ENCODE results near the gene UNC13A. TPM values are rescaled to one million over a fixed set of nuclear protein-coding genes. Genes with fewer than 3 reads are reported as not detected.

The UNC13A gene
- total and polyA plus RNA-seq, 2 of the 13 experiments (the other 11 are each of a cell fraction or from before 2014, with no cell fraction given): 0.11 to 0.45 TPM

DNA sequence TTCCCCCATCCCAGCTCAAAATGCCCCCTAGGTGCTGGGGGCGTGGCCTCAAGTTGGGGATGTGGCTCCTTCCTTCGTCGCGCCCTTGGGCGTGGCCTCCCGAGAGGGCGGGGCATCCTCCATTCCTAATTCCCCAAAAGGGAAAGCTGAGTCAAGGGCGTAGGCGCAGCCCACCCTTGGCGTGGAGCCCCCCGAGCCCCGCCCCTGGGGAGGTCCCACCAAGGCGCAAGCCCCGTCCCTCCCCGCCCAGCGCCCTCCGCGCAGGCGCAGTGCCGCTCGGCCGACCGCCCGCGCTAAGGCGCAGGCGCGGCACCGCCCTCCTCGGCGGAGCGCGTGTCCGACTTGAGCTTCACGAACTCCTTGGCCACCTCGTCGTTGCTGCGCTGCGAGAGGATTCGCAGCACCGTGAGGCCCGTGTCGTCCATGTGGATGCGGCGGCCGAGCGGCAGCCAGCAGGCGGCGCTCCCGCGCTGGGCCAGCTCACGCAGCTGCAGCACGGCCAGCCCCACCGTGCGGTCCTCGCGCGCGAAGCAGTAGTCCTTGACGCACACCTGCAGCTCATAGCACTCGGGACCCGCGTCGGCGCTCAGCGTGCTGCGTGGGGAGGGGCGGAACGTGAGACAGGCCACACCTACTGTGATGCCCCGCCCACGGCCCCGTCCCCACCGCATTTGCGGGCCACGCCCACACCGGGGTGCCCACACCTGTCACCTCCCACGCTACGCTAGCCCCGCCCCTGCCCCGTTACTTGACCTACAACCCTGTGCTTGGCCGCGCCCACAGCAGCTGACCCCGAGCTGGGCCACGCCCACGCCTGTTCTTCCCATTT, 82.2 kb downstream of the UNC13A start:
- ATAC-seq (peak; percentile 88), DNase-seq (ENCODE audit: low spot score) (peak; percentile 80), FAIRE-seq (no peak)
- Histone ChIP-seq H4K20me1 (ENCODE audit: insufficient read depth, low read length) (no peaks in the 10 kb centered on the region), H3K4me2 (ENCODE audit: low read depth, low read length) (peak overlapping the region; percentile 75), H3K9me3 (ENCODE audit: low read length) (no peaks in the 10 kb centered on the region), H3K79me2 (ENCODE audit: insufficient read depth, low read length) (no peaks in the 10 kb centered on the region), H2AFZ (ENCODE audit: low read length) (no peak overlapping the region), H3K36me3 (replicated peaks in 1 of 2; ENCODE audit: control insufficient read depth in 1 of 2, insufficient read depth in 2 of 2, low read length in 2 of 2) (no peaks in the 10 kb centered on the region), H3K27ac (ENCODE audit: extremely low read length, insufficient read depth, low read length) (peak overlapping the region; percentile 76), H3K4me3 (replicated peaks in 1 of 3; ENCODE audit: insufficient read depth in 1 of 3, low read depth in 2 of 3, low read length in 3 of 3) (peak overlapping the region; percentile 27 to 68 (median 59); a peak in 5 of 6 replicates), H3K4me1 (ENCODE audit: insufficient read depth, low read length) (peaks cover 44% of the 10 kb centered on the region), H3K27me3 (ENCODE audit: control insufficient read depth in 1 of 2, insufficient read depth in 2 of 2, low read length in 2 of 2) (peaks cover 3 to 29% of the 10 kb centered on the region in 2 experiments; a peak in 3 of 5 replicates), H3K9ac (ENCODE audit: insufficient read depth, low read depth, low read length) (peak overlapping the region; percentile 70)
- CTCF ChIA-PET (ENCODE audit: low intra/inter-chr PET ratio, low total read pairs): no interaction called here
- in situ Hi-C loops (cut with HindIII; ENCODE audit: extremely low pct_ligation_motif_present, low pct_unique_long_range_greater_than_20kb): no loop called here
- WGBS (ENCODE audit: low lambda C conversion rate): under 1% methylated on average over 29 of the region's 85 CpGs
- intact Hi-C loops (cut with micrococcal nuclease; ENCODE audit: unreplicated experiment): no loop called here
- TSS peak; percentile 63 for BruUV-seq (replicated peaks)
- POLR2A ChIA-PET: interaction anchor here (0.8 to 1.9 kb wide), 12 partner anchors 11 to 945 kb away, joined by 3 to 17 read pairs (median 4); partner anchors contain the start of genes MAP1S, MRPL34, PGLS and RPL18A
- TF ChIP-seq PHF8 (CRISPR knock-in tag; IDR thresholded peaks at IDR 0.05): peak; percentile 44; the same call in 1 of the 2 replicates
- peak; percentile 85 for TF ChIP-seq BRCA1 (CRISPR knock-in tag; IDR thresholded peaks at IDR 0.05)
- TF ChIP-seq, protein P1, sequence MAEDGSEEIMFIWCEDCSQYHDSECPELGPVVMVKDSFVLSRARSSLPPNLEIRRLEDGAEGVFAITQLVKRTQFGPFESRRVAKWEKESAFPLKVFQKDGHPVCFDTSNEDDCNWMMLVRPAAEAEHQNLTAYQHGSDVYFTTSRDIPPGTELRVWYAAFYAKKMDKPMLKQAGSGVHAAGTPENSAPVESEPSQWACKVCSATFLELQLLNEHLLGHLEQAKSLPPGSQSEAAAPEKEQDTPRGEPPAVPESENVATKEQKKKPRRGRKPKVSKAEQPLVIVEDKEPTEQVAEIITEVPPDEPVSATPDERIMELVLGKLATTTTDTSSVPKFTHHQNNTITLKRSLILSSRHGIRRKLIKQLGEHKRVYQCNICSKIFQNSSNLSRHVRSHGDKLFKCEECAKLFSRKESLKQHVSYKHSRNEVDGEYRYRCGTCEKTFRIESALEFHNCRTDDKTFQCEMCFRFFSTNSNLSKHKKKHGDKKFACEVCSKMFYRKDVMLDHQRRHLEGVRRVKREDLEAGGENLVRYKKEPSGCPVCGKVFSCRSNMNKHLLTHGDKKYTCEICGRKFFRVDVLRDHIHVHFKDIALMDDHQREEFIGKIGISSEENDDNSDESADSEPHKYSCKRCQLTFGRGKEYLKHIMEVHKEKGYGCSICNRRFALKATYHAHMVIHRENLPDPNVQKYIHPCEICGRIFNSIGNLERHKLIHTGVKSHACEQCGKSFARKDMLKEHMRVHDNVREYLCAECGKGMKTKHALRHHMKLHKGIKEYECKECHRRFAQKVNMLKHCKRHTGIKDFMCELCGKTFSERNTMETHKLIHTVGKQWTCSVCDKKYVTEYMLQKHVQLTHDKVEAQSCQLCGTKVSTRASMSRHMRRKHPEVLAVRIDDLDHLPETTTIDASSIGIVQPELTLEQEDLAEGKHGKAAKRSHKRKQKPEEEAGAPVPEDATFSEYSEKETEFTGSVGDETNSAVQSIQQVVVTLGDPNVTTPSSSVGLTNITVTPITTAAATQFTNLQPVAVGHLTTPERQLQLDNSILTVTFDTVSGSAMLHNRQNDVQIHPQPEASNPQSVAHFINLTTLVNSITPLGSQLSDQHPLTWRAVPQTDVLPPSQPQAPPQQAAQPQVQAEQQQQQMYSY (CRISPR knock-in tag; IDR thresholded peaks at IDR 0.05): peak; percentile 70; the same call in 1 of the 2 replicates
- no peak for TF ChIP-seq ZNF292 (CRISPR knock-in tag; IDR thresholded peaks at IDR 0.05; ENCODE audit: borderline replicate concordance, low read depth)
- no peak for TF ChIP-seq ATRX (CRISPR knock-in tag; IDR thresholded peaks at IDR 0.05; ENCODE audit: borderline replicate concordance)
- TF ChIP-seq HCFC1 (IDR thresholded peaks at IDR 0.05; ENCODE audit: low read depth, low read length): no peak
- peak; percentile 99 for TF ChIP-seq HES4 (CRISPR knock-in tag; IDR thresholded peaks at IDR 0.05; ENCODE audit: borderline replicate concordance)
- 0 out of 2 replicates have a peak, but pooled peaks have one; percentile 83 for TF ChIP-seq ZNF530 (CRISPR knock-in tag; IDR thresholded peaks at IDR 0.05; ENCODE audit: low read depth)
- 0 out of 2 replicates have a peak, but pooled peaks have one; percentile 74 for TF ChIP-seq HBP1 (CRISPR knock-in tag; IDR thresholded peaks at IDR 0.05; ENCODE audit: low read depth)
- peak; percentile 99 for TF ChIP-seq ZNF563 (CRISPR knock-in tag; IDR thresholded peaks at IDR 0.05)
- TF ChIP-seq REXO4 (CRISPR knock-in tag; IDR thresholded peaks at IDR 0.05; ENCODE audit: borderline replicate concordance): peak; percentile 97; the same call in 1 of the 2 replicates
- TF ChIP-seq HIVEP1 (CRISPR knock-in tag; IDR thresholded peaks at IDR 0.05): no peak; the same call in 1 of the 2 replicates
- TF ChIP-seq ZNF674 (CRISPR knock-in tag; IDR thresholded peaks at IDR 0.05; ENCODE audit: low read depth): peak; percentile 40; the same call in 1 of the 2 replicates
- TF ChIP-seq, protein P2, sequence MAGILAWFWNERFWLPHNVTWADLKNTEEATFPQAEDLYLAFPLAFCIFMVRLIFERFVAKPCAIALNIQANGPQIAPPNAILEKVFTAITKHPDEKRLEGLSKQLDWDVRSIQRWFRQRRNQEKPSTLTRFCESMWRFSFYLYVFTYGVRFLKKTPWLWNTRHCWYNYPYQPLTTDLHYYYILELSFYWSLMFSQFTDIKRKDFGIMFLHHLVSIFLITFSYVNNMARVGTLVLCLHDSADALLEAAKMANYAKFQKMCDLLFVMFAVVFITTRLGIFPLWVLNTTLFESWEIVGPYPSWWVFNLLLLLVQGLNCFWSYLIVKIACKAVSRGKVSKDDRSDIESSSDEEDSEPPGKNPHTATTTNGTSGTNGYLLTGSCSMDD (CRISPR knock-in tag; IDR thresholded peaks at IDR 0.05): peak; percentile 97

Measured in HepG2 (cell line).